Fibroblast of the conjunctiva (primary cell): ENCODE measurements around the gene SLC49A3.
"Not testable (repeated sequence)": the region's sequence is repeated elsewhere in the genome, so short reads cannot be mapped to it uniquely, and the experiment has no call there.

Experiments
- DNase-seq: peaks from one replicate; pipeline ENCODE4 v3.0.0-alpha.2; 2010; ENCODE audit warnings: low read depth

The SLC49A3 gene

GRCh38 chr4:680928-681645, 7.9 kb downstream of the SLC49A3 start:
- no peak for DNase-seq

DNA sequence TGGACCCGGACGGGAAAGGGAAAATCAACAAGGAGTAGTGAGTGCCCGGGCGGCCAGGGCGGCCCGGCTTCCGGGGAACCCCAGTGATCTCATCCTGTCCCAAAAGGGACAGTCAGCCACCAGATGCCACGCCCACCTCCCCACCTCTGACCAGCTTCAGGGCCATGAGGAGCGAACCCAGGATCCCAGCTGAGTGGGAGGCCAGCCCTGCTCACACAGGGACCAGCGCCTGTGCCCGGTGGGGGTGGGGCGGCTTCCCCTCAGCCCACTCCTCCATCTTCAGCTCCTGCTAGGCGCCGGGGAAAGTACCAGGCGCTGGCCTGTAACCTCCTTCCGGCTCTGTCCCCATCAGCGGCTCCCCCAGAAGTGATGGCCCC, 8.4 kb downstream of the SLC49A3 start:
- DNase-seq = no peak

DNA sequence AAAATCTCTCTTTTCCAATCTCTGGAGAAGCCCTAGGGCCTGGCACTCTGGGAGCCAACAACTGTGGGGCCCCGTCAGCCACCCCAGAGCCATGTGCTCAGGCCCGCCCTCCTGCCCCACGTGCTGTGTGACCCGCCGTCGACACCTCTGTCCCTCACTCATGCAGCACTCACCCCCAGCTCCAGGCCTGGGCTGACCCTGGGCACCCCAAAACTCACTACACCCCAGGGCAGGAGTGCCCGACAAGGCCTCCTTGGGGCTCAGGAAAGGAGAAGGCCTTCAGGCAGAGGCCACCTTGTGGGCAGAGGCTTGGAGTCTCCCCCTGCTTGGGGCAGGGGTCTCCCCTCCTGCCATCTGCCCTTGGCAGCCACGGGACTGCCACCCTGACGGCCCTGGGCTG, 8.9 kb downstream of the SLC49A3 start:
- DNase-seq = no peak

- no peak for DNase-seq
Measured at GRCh38 chr4:679629-680028, 9.3 kb downstream of the SLC49A3 start.

DNA sequence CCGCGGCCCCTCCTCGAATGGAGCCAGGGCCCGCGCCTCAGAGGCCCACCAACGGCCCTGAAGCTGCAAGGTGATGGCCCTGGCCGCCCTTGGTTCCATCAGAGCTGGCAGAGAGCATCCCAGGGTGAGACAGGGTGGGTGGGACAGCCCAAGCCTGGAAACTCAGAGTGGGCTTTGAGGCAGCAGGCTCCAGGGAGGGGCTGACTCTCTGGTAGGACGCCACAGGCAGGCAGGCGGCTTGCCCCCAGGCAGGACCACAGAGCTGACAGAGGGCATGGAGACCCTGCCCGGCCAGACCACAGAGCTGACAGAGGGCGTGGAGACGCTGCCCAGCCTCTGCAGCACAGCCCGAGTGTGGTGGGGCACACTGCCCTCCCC, 9.9 kb downstream of the SLC49A3 start:
- DNase-seq = no peak

- DNase-seq = no peak
Measured at GRCh38 chr4:678331-679103, 10.4 kb downstream of the SLC49A3 start.

GRCh38 chr4:677431-678293, 11.3 kb downstream of the SLC49A3 start:
- DNase-seq = no peak

- no peak for DNase-seq
Measured at GRCh38 chr4:676871-677235, 12.1 kb downstream of the SLC49A3 start.

GRCh38 chr4:675980-676870, 12.7 kb downstream of the SLC49A3 start:
- no peak for DNase-seq

DNA sequence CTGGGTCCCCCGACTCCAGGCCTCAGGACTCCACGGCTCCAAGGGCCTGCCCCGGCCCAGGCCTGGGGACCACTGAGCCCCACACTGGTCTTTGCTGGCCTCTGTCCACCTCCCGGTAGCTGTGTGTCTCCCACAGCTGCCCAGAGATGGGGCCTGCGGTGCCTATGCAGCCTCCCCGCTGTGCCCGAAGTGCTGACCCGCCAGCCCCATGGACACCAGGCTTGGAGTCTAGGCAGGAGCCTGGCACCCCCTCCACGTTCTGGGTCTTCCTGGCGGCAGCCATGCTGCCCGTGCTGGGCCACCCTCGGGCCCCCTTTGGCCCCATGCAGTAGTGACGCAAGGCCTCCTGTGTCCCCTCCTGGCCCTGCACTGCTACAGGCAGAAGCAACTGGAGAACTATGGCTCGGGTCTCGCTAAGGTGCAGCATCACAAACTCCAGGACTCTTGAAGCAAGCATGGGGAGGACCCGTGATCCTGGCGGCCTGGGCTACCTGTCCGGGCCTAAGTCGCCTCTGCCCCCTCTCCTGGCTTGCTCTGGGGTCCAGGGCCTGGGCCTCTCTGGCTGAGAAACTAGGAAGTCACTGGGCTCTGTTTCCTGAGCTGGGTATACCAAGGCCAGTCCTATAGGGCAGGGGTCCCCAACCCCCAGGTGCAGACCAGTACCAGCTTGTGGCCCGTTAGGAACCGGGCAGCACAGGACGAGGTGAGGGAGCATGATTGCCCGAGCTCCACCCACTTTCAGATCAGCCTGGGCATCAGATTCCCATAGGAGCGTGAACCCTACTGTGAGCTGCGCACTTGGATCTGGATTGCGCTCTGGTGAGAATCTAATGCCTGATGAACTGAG, 13.7 kb downstream of the SLC49A3 start:
- no peak for DNase-seq

DNA sequence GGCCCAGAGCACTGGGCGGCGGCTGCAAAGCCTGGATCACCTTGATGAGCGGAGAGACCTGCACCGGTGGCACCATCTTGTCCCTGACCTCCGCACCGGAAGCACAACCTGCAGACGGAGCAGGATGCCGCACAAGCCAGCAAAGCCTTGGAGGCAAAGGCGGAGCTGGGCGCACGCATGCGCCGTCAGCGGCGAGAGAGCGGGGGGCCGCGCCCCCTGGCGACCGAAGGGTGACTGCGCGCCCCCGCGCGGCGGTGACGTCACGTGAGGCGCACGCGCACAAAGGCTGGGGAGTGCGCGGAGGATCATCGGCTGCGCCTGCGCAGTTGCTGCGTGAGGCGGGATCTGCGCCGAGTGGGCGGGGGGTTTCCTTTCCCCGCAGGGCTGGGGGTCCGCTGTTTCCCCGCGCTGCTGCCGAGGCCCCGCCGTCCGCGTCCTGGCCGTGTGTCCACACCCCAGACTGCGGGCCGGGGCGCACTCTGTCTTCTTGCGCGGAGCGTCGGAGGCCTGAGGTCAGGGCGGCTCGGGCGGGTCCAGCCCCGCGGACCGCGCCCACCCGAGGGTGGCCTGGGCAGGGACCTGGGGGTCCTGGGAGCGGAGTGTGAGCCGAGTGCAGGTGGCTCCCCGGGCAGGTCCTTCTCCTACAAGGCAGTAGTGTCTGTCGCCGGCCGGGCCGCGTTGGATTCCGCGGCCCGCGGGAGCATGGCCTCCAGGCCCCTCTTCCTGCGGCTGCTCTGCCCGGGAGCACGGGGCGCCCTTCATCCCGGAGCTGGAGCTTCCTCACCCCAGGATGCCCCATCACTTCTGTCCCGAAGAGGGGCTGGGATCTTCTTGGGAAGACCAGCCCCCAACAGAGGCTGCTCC, 14.5 kb downstream of the SLC49A3 start, which contains the start of the genes ATP5ME and MYL5:
ATP5ME (minus strand) TSS at position 105 of the 864 bp plus-strand sequence; CDS start at position 76, 29 bp downstream.
MYL5 (plus strand) TSS at position 371 of the 864 bp plus-strand sequence. CDS start 3,485 bp downstream, outside the sequence.
- DNase-seq = peak; percentile 92

DNA sequence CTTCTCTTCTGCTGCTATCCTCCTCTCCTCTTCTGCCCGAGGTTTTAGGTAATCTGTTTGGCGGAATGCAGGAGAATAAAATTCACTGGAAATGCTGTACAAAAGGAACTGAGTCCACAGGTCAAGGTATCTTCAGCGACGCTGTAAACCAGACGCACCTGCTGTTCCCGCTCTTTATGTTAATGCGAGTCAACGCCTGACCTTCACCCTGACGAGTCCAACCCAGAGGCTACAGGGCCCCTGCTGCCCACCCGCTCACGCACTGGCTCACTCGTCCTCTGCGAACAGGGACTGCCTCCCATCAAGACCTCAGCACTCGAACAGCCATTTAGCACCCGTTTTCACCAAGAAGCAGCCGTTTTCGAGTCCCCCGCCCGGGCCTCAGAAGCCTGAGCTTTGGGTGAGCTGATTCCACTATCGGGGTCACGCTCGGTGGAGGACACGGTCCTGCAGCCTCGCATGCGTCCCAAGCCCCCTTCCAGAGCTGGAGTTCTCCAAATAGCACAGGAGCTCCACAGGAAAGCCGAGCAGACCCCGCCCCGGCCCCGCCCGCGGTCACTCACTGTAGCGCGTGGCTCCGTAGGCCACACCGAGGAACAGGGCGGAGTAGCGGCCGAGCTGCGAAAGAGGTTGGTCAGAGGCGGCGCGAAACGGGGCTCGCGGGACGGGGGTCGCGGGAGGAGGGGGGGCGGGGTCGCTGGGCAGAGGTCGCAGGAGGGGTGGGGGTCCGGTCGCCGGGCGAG, 15.4 kb downstream of the SLC49A3 start:
- no peak for DNase-seq

DNA sequence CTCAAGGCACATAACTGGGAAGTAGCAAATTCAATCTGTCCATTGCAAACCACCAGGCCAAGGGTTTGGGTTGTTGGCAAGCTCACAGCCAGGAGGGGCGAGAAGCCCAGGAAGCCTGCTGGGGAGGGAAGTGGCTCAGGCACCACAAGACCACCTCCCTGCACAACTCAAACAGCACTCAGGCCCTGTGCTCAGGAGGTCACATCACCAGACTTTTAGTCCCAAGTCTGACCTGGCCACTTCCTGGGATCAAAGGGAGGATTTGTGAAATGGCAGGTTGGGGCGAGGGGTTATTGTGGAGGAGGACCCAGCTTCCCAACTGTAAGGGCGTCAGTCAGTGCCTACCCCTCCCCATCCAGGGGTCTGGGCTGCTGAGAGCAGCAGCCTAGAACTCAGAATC, 17.2 kb downstream of the SLC49A3 start:
- no peak for DNase-seq

DNA sequence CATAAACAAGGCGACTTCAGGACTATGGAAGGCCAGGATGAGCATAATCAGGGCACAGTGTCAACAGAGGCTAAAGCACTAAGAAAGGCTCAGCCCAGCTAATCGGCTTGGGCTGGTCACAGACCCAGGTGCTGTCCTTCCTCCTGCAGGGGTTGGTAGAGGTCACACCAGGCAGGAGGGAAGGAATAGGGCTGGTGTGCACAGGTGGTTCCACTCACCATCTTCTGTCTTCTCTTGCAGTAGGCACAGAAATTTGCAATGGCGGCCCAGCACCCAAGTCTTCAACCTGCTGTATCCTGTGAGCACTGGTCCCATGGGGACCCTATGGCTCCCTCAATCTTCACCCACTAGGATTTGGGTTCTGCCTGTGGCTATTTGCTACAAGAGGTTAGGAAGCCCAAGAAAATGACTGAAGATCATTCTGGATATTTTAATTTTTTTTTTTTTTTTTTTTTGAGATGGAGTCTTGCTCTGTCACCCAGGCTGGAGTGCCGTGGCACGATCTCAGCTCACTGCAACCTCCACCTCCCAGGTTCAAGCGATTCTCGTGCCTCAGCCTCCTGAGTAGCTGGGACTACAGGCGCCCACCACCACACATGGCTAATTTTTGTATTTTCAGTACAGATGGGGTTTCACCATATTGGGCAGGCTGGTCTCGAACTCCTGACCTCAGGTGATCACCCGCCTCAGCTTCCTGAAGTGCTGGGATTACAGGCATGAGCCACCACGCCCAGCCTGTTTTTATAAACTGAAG, 19.0 kb downstream of the SLC49A3 start:
- DNase-seq = not testable (repeated sequence)

DNA sequence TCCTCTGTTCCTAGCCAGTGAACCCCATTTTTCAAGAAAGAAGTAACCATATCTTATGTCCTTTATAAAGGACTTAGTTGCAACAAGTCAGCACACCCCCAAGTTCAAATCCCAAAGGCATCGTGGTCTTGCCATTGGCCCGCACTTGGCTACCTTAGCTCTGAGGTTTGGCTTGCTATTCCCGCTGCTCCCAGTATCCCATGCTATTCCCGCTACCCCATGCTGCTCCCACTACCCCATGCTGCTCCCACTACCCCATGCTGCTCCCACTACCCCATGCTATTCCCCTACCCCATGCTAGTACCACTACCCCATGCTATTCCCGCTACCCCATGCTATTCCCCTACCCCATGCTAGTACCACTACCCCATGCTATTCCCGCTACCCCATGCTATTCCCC, 20.7 kb downstream of the SLC49A3 start:
- DNase-seq = not testable (repeated sequence)

DNA sequence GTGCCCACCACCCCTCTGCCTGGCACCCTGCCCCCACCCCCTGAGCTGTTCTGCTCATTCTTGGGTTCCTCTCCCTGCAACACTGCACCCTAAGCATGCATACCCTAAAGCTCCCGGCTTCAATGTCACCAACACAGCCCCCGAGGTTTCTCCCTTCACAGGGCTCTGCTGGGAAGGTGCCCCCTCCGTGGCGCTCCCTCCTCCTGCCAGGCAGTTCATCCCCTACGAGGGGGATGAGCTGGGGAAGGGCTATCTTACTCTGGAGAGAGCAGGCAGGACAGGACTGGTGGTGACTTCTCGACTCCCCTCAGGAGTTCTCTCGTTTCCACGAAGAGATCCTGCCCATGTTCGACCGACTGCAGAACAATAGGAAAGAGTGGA, 21.4 kb downstream of the SLC49A3 start:
- DNase-seq = no peak

DNA sequence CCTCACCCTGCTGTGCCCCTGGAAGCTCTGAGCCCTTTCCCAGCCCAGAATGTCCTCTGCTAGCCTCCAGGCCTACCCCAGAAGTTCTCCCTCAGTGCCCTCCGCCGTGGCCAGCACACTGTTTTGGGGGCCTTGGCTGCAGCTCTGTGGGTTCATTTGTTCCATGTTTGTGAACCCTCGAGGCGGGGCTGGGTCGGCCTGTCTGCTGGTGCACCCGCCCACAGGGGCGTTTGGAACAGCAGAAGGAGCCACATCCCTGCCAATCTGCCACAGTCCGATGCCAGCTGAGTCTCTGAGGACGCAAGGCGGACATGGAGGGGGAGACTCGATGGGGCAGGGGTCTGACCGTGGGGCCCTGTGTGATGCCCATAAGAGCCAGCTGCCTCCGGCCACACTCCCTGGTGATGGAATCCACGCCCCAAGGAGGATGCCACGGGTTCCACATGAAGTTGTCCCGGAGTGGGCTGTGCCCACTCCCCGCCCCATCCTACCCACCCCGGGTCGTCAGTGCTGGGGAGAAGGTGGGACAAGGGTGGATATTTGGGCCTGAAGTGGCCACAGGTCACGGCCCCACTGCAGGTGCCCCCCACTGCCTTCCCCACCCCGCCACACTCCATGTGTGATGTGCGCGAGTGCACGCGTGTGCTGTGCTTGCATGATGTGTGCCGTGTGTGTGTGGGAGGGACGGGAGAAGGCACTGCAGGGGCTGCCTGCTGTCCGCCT, 22.0 kb downstream of the SLC49A3 start:
- DNase-seq = no peak

DNA sequence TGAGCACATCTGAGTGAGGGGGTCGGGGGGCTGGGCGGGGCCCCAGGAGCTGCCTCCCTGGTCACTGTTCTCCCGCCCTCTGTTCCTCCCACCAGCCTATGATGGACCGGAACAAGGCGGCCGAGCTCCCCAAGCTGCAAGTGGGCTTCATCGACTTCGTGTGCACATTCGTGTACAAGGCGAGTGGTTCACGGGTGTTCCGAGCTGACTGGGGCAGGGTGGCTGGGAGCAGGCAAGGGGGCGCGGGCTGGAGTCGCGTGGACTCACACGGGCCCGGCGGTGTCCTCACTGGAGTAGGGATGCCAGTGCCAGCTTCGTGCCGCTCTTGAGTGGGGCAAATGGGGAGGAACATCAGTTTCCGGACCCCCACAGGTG, 22.5 kb downstream of the SLC49A3 start:
- DNase-seq = no peak
